WTC11 (cell line): ENCODE measurements around the gene RPL14. TPM values are rescaled to one million over a fixed set of nuclear protein-coding genes. Genes with fewer than 3 reads are reported as not detected.

ENCODE experiments used
- ATAC-seq: fragments of 200-7000 bp; cut with Tn5 transposase; 2 replicates; pipeline ENCODE4 v1.10.0; 2021; ENCODE audit warnings: mild to moderate bottlenecking, moderate library complexity
- CTCF ChIA-PET: fragments of 300-600 bp; sonication (Branson Sonifier 250); formaldehyde crosslinking; loops from one replicate; lab custom pipeline; 2021; ENCODE audit warnings: antibody characterized with exemption; lab: Charles Lee
- POLR2A ChIA-PET: fragments of 350-600 bp; sonication (Branson Sonifier 250); formaldehyde crosslinking; loops from one replicate; lab custom pipeline; 2021; ENCODE audit warnings: antibody characterized with exemption; lab: Charles Lee
- DNase-seq: peaks from one replicate; pipeline ENCODE4 v3.0.0; 2021; ENCODE audit warnings: low spot score
- H3K27ac Mint-ChIP-seq: 2 replicates; pipeline ENCODE4 v1.8.0; 2021; ENCODE audit warnings: mixed read lengths
- H3K27me3 Mint-ChIP-seq: 2 replicates; pipeline ENCODE4 v1.8.0; 2021; ENCODE audit warnings: low read depth, mild to moderate bottlenecking, moderate library complexity, mixed read lengths
- H3K36me3 Mint-ChIP-seq: 2 replicates; pipeline ENCODE4 v1.8.0; 2021; ENCODE audit warnings: mixed read lengths
- H3K4me1 Mint-ChIP-seq: 2 replicates; pipeline ENCODE4 v1.8.0; 2022; ENCODE audit warnings: mixed read lengths
- H3K4me3 Mint-ChIP-seq: 2 replicates; pipeline ENCODE4 v1.8.0; 2021; ENCODE audit warnings: mild to moderate bottlenecking, moderate library complexity, mixed read lengths
- H3K9me3 Mint-ChIP-seq: 2 replicates; pipeline ENCODE4 v1.8.0; 2021; ENCODE audit warnings: mixed read lengths
- ARID4B ChIP-seq: sonication (generic); formaldehyde crosslinking; IDR thresholded peaks from 2 replicates; pipeline ENCODE4 v1.8.0; 2023; ENCODE audit warnings: missing genetic modification reagents, mild to moderate bottlenecking, borderline replicate concordance
- CREB1 ChIP-seq: sonication (generic); formaldehyde crosslinking; IDR thresholded peaks from 2 replicates; pipeline ENCODE4 v1.8.0; 2023; ENCODE audit warnings: mild to moderate bottlenecking, missing genetic modification reagents
- CREM ChIP-seq: sonication (generic); formaldehyde crosslinking; IDR thresholded peaks from 2 replicates; pipeline ENCODE4 v1.8.1; 2022; ENCODE audit warnings: mild to moderate bottlenecking, missing genetic modification reagents, moderate library complexity
- E2F1 ChIP-seq: sonication (generic); formaldehyde crosslinking; IDR thresholded peaks from 2 replicates; pipeline ENCODE4 v1.8.0; 2022; ENCODE audit warnings: mild to moderate bottlenecking, missing genetic modification reagents
- E2F4 ChIP-seq: sonication (generic); formaldehyde crosslinking; IDR thresholded peaks from 2 replicates; pipeline ENCODE4 v1.8.1; 2022; ENCODE audit warnings: low read depth, mild to moderate bottlenecking, moderate library complexity, missing genetic modification reagents, borderline replicate concordance
- ETV6 ChIP-seq: sonication (generic); formaldehyde crosslinking; IDR thresholded peaks from 2 replicates; pipeline ENCODE4 v1.8.1; 2022; ENCODE audit warnings: mild to moderate bottlenecking, missing genetic modification reagents
- FOXJ3 ChIP-seq: sonication (generic); formaldehyde crosslinking; IDR thresholded peaks from 2 replicates; pipeline ENCODE4 v1.9.0; 2021; ENCODE audit warnings: missing genetic modification reagents, mild to moderate bottlenecking, borderline replicate concordance
- FOXK1 ChIP-seq: sonication (generic); formaldehyde crosslinking; IDR thresholded peaks from 2 replicates; pipeline ENCODE4 v1.8.0; 2022; ENCODE audit warnings: mild to moderate bottlenecking, moderate library complexity, missing genetic modification reagents
- FOXP1 ChIP-seq: sonication (generic); formaldehyde crosslinking; IDR thresholded peaks from 2 replicates; pipeline ENCODE4 v1.8.0; 2022; ENCODE audit warnings: missing genetic modification reagents, mild to moderate bottlenecking, moderate library complexity, borderline replicate concordance
- FOXP4 ChIP-seq: sonication (generic); formaldehyde crosslinking; IDR thresholded peaks from 2 replicates; pipeline ENCODE4 v1.8.0; 2022; ENCODE audit warnings: mild to moderate bottlenecking, missing genetic modification reagents
- GABPB1 ChIP-seq: sonication (generic); formaldehyde crosslinking; IDR thresholded peaks from 2 replicates; pipeline ENCODE4 v1.8.1; 2023; ENCODE audit warnings: mild to moderate bottlenecking, missing genetic modification reagents
- GTF2I ChIP-seq: fragments of 250-450 bp; sonication (Bioruptor Pico); conservative IDR thresholded peaks from 2 replicates; pipeline ENCODE4 v1.4.0; 2021; ENCODE audit warnings: mild to moderate bottlenecking
- JUN ChIP-seq: sonication (generic); formaldehyde crosslinking; IDR thresholded peaks from 2 replicates; pipeline ENCODE4 v1.8.0; 2023; ENCODE audit warnings: mild to moderate bottlenecking, missing genetic modification reagents
- MAX ChIP-seq: sonication (generic); formaldehyde crosslinking; IDR thresholded peaks from 2 replicates; pipeline ENCODE4 v1.8.0; 2022; ENCODE audit warnings: mild to moderate bottlenecking, missing genetic modification reagents
- MYBL2 ChIP-seq: sonication (generic); formaldehyde crosslinking; IDR thresholded peaks from 2 replicates; pipeline ENCODE4 v1.8.1; 2023; ENCODE audit warnings: mild to moderate bottlenecking, moderate library complexity, missing genetic modification reagents
- NFYB ChIP-seq: sonication (generic); formaldehyde crosslinking; conservative IDR thresholded peaks from 2 replicates; pipeline ENCODE4 v1.8.0; 2022; ENCODE audit warnings: low read depth, missing genetic modification reagents
- OVOL2 ChIP-seq: fragments of 250-450 bp; sonication (Bioruptor Pico); IDR thresholded peaks from 2 replicates; pipeline ENCODE4 v1.9.0; 2021; ENCODE audit warnings: mild to moderate bottlenecking, borderline replicate concordance
- SMAD3 ChIP-seq: sonication (generic); formaldehyde crosslinking; IDR thresholded peaks from 2 replicates; pipeline ENCODE4 v1.8.0; 2022; ENCODE audit warnings: missing genetic modification reagents, mild to moderate bottlenecking, borderline replicate concordance
- SP1 ChIP-seq: sonication (generic); formaldehyde crosslinking; conservative IDR thresholded peaks from 2 replicates; pipeline ENCODE4 v1.8.1; 2022; ENCODE audit warnings: missing genetic modification reagents
- TEAD4 ChIP-seq: sonication (generic); formaldehyde crosslinking; IDR thresholded peaks from 2 replicates; pipeline ENCODE4 v1.8.0; 2022; ENCODE audit warnings: mild to moderate bottlenecking, missing genetic modification reagents
- USF1 ChIP-seq: sonication (generic); formaldehyde crosslinking; IDR thresholded peaks from 2 replicates; pipeline ENCODE4 v1.8.0; 2022; ENCODE audit warnings: mild to moderate bottlenecking, missing genetic modification reagents
- total RNA-seq: library from RNA; stranded (reverse); gene quantifications from 3 replicates; pipeline ENCODE4 v1.2.3, GENCODE V29; 2021

Gene RPL14
- total RNA-seq, 1 experiment from 2014 or later: 2,816 TPM

- no peak for TF ChIP-seq ARID4B (CRISPR knock-in tag)
Observed at GRCh38 chr3:40452057-40452456, 5.1 kb upstream of the RPL14 start (continued).

GRCh38 chr3:40452562-40452875 is 4.6 kb upstream of the RPL14 start:
- POLR2A ChIA-PET: interaction anchor here (0.6 to 1.8 kb wide), 4 partner anchors 13 to 209 kb away, joined by 3 to 4 read pairs (median 4); partner anchors contain the start of genes EIF1B and ZNF621
- H3K27ac Mint-ChIP-seq: peak overlapping the region; percentile 97
- H3K9me3 Mint-ChIP-seq: no peaks in the 10 kb centered on the region
- no peak for TF ChIP-seq E2F4 (CRISPR knock-in tag)
- TF ChIP-seq MYBL2 (CRISPR knock-in tag): no peak
- TF ChIP-seq FOXJ3 (CRISPR knock-in tag): no peak
- TF ChIP-seq CREB1 (CRISPR knock-in tag): no peak
- no peak for TF ChIP-seq TEAD4 (CRISPR knock-in tag)
- no peak for TF ChIP-seq USF1 (CRISPR knock-in tag)
- no peak for TF ChIP-seq FOXP4
- no peak for TF ChIP-seq SMAD3 (CRISPR knock-in tag)
- no peak for TF ChIP-seq FOXK1 (CRISPR knock-in tag)
- TF ChIP-seq OVOL2 (CRISPR knock-in tag): no peak
- no peak for TF ChIP-seq NFYB
- H3K27me3 Mint-ChIP-seq: no peaks in the 10 kb centered on the region
- no peak for ATAC-seq
- H3K4me3 Mint-ChIP-seq: peak overlapping the region; percentile 94
- DNase-seq: no peak
- CTCF ChIA-PET: interaction anchor here (1.1 to 2.9 kb wide), 4 partner anchors 53 to 260 kb away, joined by 6 to 15 read pairs (median 7); partner anchors contain the start of genes EIF1B and ZNF620
- H3K36me3 Mint-ChIP-seq: no peaks in the 10 kb centered on the region; the same call in 1 of the 2 replicates
- peaks cover 11% of the 10 kb centered on the region for H3K4me1 Mint-ChIP-seq

- no peaks in the 10 kb centered on the region for H3K9me3 Mint-ChIP-seq
- H3K27me3 Mint-ChIP-seq: no peaks in the 10 kb centered on the region
- peak overlapping the region; percentile 100 for H3K27ac Mint-ChIP-seq
- H3K4me3 Mint-ChIP-seq: peak overlapping the region; percentile 94
- peaks cover 6% of the 10 kb centered on the region for H3K36me3 Mint-ChIP-seq
- peak; percentile 97 for DNase-seq
- CTCF ChIA-PET: interaction anchor here (1.1 to 2.9 kb wide), 4 partner anchors 53 to 261 kb away, joined by 6 to 15 read pairs (median 7); partner anchors contain the start of genes EIF1B and ZNF620
- POLR2A ChIA-PET: interaction anchor here (0.6 to 1.8 kb wide), 6 partner anchors 12 to 210 kb away, joined by 3 to 4 read pairs (median 4); partner anchors contain the start of genes EIF1B and ZNF621
- ATAC-seq: peak; percentile 96
- TF ChIP-seq FOXK1 (CRISPR knock-in tag) (peak; percentile 96), USF1 (CRISPR knock-in tag) (peak; percentile 25; the same call in 1 of the 2 replicates), SP1 (CRISPR knock-in tag) (peak; percentile 93), GABPB1 (CRISPR knock-in tag) (peak; percentile 57), ETV6 (peak; percentile 69; the same call in 1 of the 2 replicates), CREM (CRISPR knock-in tag) (peak; percentile 82), GTF2I (CRISPR knock-in tag) (no peak), JUN (no peak), E2F1 (CRISPR knock-in tag) (no peak), MAX (CRISPR knock-in tag) (peak; percentile 84), FOXP1 (CRISPR knock-in tag) (peak; percentile 72; the same call in 1 of the 2 replicates), NFYB (peak; percentile 78)
- peaks cover 15% of the 10 kb centered on the region for H3K4me1 Mint-ChIP-seq
Observed at GRCh38 chr3:40452876-40453730, 4.0 kb upstream of the RPL14 start.
